Activated CD4-positive, alpha-beta T cell treated with anti-CD3 and anti-CD28 coated beads, Interleukin-2, amount 50 U/mL, for 4 hours (primary cell): ENCODE data around the gene KANK2.
"Not testable (repeated sequence)": the region's sequence is repeated elsewhere in the genome, so short reads cannot be mapped to it uniquely, and the experiment has no call there.

ENCODE experiments used
- DNase-seq, 2 experiments: peaks; one replicate each; pipeline ENCODE4 v3.0.0-alpha.2; 2020

Gene KANK2

GRCh38 chr19:11137542-11138384 lies 59.6 kb downstream of the KANK2 start:
- DNase-seq: peak; percentile 21 to 22

DNA sequence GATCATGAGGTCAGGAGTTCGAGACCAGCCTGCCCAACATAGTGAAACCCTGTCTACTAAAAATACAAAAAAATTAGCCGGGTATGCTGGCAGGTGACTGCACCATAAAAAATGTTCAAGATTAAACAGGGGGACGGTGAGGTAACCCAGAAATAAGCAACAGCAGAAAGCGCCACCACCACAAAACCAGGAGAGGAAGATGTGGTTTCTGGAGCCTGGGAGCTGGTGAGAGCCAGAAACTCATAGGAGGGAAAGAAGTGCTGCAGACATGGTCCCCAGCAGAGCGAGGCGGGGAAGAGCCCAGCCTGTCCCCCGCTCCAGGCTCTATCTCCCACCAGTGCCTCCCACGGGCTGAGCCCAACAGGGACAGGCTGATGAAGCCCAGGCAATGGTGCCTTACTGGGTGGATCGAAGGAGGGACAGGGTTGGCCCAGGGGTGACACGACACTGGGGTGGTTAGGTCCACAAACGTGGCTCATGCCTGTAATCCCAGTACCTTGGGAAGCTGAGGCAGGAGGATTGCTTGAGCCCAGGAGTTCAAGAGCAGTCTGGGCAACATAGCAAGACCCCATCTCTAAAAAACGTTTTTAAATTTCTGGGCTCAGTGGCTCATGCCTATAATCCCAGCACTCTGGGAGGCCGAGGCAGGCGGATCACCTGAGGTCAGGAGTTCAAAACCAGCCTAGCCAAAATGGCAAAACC lies 60.8 kb downstream of the KANK2 start:
- no peak for DNase-seq

DNA sequence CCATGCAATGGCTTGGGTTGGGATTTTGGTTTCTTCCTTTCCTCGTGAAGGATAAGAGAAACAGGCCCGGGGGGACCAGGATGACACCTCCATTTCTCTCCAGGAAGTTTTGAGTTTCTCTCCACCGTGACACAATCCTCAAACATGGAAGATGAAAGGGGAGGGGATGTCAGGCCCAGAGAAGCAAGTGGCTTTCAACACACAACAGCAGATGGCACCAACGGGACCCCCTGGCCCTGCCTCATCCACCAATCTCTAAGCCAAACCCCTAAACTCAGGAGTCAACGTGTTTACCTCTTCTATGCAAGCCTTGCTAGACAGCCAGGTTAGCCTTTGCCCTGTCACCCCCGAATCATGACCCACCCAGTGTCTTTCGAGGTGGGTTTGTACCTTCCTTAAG lies 65.9 kb downstream of the KANK2 start:
- no peak for DNase-seq

GRCh38 chr19:11130824-11131455 lies 66.4 kb downstream of the KANK2 start:
- DNase-seq: peak; percentile 68 to 72

DNA sequence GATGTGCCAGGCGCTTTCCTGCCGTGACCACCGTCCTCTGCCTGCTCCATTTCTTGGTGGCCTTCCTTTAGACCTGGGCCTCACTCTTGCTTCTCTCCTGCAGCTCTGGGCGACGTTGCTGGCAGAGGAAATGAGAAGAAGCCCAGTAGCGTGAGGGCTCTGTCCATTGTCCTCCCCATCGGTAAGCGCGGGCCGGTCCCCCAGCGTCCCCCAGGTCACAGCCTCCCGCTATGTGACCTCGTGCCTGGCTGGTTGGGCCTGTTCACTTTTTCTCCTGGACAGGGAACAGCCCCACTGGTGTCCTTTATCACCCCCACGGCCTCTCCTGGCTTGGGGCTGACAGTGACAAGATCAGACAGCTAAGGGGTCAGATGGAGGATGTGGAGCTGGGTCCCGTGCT lies 69.4 kb downstream of the KANK2 start:
- no peak for DNase-seq

GRCh38 chr19:11125994-11126685 lies 71.2 kb downstream of the KANK2 start:
- DNase-seq: peak; percentile 73 to 74

GRCh38 chr19:11124157-11124556 lies 73.2 kb downstream of the KANK2 start:
- not testable (repeated sequence) for DNase-seq

DNA sequence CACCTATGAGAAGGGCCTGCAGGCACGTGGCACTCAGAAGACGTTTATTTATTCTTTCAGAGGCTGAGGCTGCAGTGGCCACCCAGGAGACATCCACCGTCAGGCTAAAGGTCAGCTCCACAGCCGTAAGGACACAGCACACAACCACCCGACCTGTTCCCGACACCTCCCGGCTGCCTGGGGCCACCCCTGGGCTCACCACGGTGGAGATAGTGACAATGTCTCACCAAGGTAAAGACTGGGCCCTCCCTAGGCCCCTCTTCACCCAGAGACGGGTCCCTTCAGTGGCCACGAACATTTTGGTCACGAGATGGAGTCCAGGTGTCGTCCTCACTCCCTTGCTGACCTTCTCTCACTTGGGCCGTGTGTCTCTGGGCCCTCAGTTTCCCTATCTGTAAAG lies 74.2 kb downstream of the KANK2 start:
- no peak for DNase-seq

GRCh38 chr19:11121963-11122362 lies 75.4 kb downstream of the KANK2 start:
- not testable (repeated sequence) for DNase-seq

DNA sequence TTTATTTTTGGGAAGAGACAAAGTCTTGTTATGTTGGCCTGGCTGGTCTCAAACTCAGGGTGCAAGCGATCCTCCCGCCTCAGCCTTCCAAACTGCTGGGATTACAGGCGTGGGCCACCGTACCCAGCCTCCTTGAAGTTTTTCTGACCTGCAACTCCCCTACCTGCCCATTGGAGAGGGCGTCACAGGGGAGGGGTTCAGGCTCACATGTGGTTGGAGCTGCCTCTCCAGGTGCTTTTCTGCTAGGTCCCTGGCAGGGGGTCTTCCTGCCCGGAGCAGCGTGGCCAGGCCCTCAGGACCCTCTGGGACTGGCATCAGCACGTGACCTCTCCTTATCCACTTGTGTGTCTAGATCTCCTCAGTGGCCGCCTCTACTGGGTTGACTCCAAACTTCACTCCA lies 80.8 kb downstream of the KANK2 start:
- no peak for DNase-seq

DNA sequence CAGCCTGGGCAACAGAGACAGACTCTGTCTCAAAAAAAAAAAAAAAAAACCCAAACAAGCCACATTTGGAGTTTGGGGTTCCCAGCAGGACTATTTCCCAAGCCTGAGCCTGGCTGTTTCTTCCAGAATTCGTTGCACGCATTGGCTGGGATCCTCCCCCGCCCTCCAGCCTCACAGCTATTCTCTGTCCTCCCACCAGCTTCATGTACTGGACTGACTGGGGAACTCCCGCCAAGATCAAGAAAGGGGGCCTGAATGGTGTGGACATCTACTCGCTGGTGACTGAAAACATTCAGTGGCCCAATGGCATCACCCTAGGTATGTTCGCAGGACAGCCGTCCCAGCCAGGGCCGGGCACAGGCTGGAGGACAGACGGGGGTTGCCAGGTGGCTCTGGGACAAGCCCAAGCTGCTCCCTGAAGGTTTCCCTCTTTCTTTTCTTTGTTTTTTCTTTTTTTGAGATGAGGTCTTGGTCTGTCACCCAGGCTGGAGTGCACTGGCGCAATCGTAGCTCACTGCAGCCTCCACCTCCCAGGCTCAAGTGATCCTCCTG lies 81.4 kb downstream of the KANK2 start:
- DNase-seq: no peak

DNA sequence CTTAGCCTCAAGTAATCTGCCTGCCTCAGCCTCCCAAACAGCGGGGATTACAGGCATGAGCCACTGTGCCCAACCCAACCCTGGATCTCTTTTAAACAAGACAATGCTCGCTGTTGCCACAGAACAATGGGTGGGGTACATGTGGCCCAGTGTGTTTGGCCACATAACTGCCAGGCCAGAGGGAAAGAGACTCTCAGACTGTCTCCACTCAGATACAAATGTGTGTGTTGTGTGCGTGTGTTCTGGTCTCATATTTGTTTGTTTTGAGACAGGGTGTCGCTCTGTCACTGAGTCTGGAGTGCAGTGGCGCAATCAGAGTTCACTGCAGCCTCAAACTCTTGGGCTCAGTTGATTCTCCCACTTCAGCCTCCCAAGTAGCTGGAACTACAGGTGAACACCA lies 82.3 kb downstream of the KANK2 start:
- DNase-seq: no peak
